HEK293 (cell line): ENCODE data around the gene HCFC1.

Experiments
- CTCF ChIA-PET: fragments of 350-600 bp; formaldehyde crosslinking; extraction: SDS; loops from one replicate; lab custom pipeline; 2021; ENCODE audit warnings: antibody characterized with exemption; lab: Yijun Ruan, JAX
- POLR2A ChIA-PET: fragments of 300-600 bp; formaldehyde crosslinking; extraction: SDS; loops from one replicate; lab custom pipeline; 2020; ENCODE audit warnings: antibody characterized with exemption, inconsistent platforms; lab: Yijun Ruan, JAX
- H3K27ac ChIP-seq: fragments of 200-500 bp; sonication (Bioruptor generic); 2 replicates; pipeline ENCODE4 v1.5.1; 2014; ENCODE audit warnings: low read depth, low read length, control low read depth, inconsistent platforms; ENCODE audit errors: extremely low read depth
- H3K36me3 ChIP-seq, 2 experiments: fragments of 200-500 bp in 1 of 2; sonication (Bioruptor generic) in 1 of 2; 1 replicate in 1 of 2; 2 replicates in 1 of 2; pipeline ENCODE4 v1.5.1; 2014 to 2017; ENCODE audit warnings: inconsistent platforms in 2 of 2, low read length in 2 of 2; ENCODE audit not compliant: control insufficient read depth in 2 of 2, insufficient read depth in 1 of 2
- H3K4me1 ChIP-seq: fragments of 200-500 bp; sonication (Bioruptor generic); 2 replicates; pipeline ENCODE4 v1.5.1; 2014; ENCODE audit warnings: mild to moderate bottlenecking, low read length, inconsistent platforms; ENCODE audit not compliant: control insufficient read depth, insufficient read depth
- H3K4me3 ChIP-seq: 2 replicates; pipeline ENCODE4 v1.5.1; 2011; ENCODE audit warnings: low read depth, mild to moderate bottlenecking, control low read depth, low read length, moderate library complexity
- H3K9me3 ChIP-seq: fragments of 200-500 bp; sonication (Bioruptor generic); 2 replicates; pipeline ENCODE4 v1.5.1; 2014; ENCODE audit warnings: low read depth, low read length, inconsistent platforms; ENCODE audit not compliant: control insufficient read depth, insufficient read depth
- GFI1B ChIP-seq: fragments of 450-650 bp; formaldehyde crosslinking; IDR thresholded peaks from 2 replicates; pipeline ENCODE4 v1.5.1; 2016; ENCODE audit warnings: missing biosample characterization, missing genetic modification characterization
- GLIS2 ChIP-seq: fragments of 450-650 bp; formaldehyde crosslinking; IDR thresholded peaks from 2 replicates; pipeline ENCODE4 v1.5.1; 2016; ENCODE audit warnings: missing biosample characterization, missing genetic modification characterization
- RBAK ChIP-seq: fragments of 450-650 bp; formaldehyde crosslinking; IDR thresholded peaks from 2 replicates; pipeline ENCODE4 v1.5.1; 2016; ENCODE audit warnings: missing biosample characterization, missing genetic modification characterization
- SETDB1 ChIP-seq: IDR thresholded peaks from one replicate; pipeline ENCODE4 v1.6.1; 2017; ENCODE audit warnings: mild to moderate bottlenecking, low read length, moderate library complexity, mixed read lengths; ENCODE audit not compliant: insufficient read length
- ZBTB20 ChIP-seq: fragments of 450-650 bp; formaldehyde crosslinking; IDR thresholded peaks from 2 replicates; pipeline ENCODE4 v1.5.1; 2016; ENCODE audit warnings: missing biosample characterization, missing genetic modification characterization
- ZNF140 ChIP-seq: fragments of 450-650 bp; formaldehyde crosslinking; IDR thresholded peaks from 2 replicates; pipeline ENCODE4 v1.5.1; 2016; ENCODE audit warnings: missing biosample characterization, missing genetic modification characterization
- ZNF146 ChIP-seq: fragments of 450-650 bp; formaldehyde crosslinking; IDR thresholded peaks from 2 replicates; pipeline ENCODE4 v1.5.1; 2016; ENCODE audit warnings: missing biosample characterization, missing genetic modification characterization
- ZNF174 ChIP-seq: fragments of 450-650 bp; formaldehyde crosslinking; IDR thresholded peaks from 2 replicates; pipeline ENCODE4 v1.5.0; 2017; ENCODE audit warnings: missing biosample characterization, mild to moderate bottlenecking, missing genetic modification characterization
- ZNF175 ChIP-seq: fragments of 450-650 bp; formaldehyde crosslinking; IDR thresholded peaks from 2 replicates; pipeline ENCODE4 v1.5.1; 2016; ENCODE audit warnings: missing biosample characterization, missing genetic modification characterization
- ZNF202 ChIP-seq: fragments of 450-650 bp; formaldehyde crosslinking; IDR thresholded peaks from 2 replicates; pipeline ENCODE4 v1.5.1; 2016; ENCODE audit warnings: missing biosample characterization, missing genetic modification characterization, borderline replicate concordance
- ZNF221 ChIP-seq: fragments of 450-650 bp; formaldehyde crosslinking; IDR thresholded peaks from 2 replicates; pipeline ENCODE4 v1.5.1; 2017; ENCODE audit warnings: missing biosample characterization, missing genetic modification characterization, borderline replicate concordance
- ZNF24 ChIP-seq: fragments of 450-650 bp; formaldehyde crosslinking; IDR thresholded peaks from 2 replicates; pipeline ENCODE4 v1.5.1; 2016; ENCODE audit warnings: missing biosample characterization, missing genetic modification characterization
- ZNF266 ChIP-seq: fragments of 450-650 bp; formaldehyde crosslinking; IDR thresholded peaks from 2 replicates; pipeline ENCODE4 v1.5.1; 2016; ENCODE audit warnings: missing biosample characterization, missing genetic modification characterization, low read depth
- ZNF48 ChIP-seq: fragments of 450-650 bp; formaldehyde crosslinking; IDR thresholded peaks from 2 replicates; pipeline ENCODE4 v1.5.1; 2016; ENCODE audit warnings: missing biosample characterization, missing genetic modification characterization
- ZNF670 ChIP-seq: fragments of 450-650 bp; formaldehyde crosslinking; IDR thresholded peaks from 2 replicates; pipeline ENCODE4 v1.5.1; 2016; ENCODE audit warnings: missing biosample characterization, missing genetic modification characterization, low read depth
- ZNF843 ChIP-seq: fragments of 450-650 bp; formaldehyde crosslinking; IDR thresholded peaks from 2 replicates; pipeline ENCODE4 v1.5.1; 2016; ENCODE audit warnings: missing biosample characterization, missing genetic modification characterization
- TF ChIP-seq, protein P1 (sequence below): fragments of 450-650 bp; formaldehyde crosslinking; IDR thresholded peaks from 2 replicates; pipeline ENCODE4 v1.5.1; 2016; ENCODE audit warnings: missing biosample characterization, missing genetic modification characterization
- TF ChIP-seq, protein P2 (sequence below): fragments of 450-650 bp; formaldehyde crosslinking; IDR thresholded peaks from 2 replicates; pipeline ENCODE4 v1.5.1; 2016; ENCODE audit warnings: missing biosample characterization, missing genetic modification characterization
- TF ChIP-seq, protein P3 (sequence below): fragments of 450-650 bp; formaldehyde crosslinking; IDR thresholded peaks from 2 replicates; pipeline ENCODE4 v1.5.1; 2016; ENCODE audit warnings: missing biosample characterization, missing genetic modification characterization, low read depth
- TF ChIP-seq, protein P4 (sequence below): fragments of 450-650 bp; formaldehyde crosslinking; IDR thresholded peaks from 2 replicates; pipeline ENCODE4 v1.5.1; 2016; ENCODE audit warnings: missing biosample characterization, missing genetic modification characterization
- TF ChIP-seq, protein P5 (sequence below): fragments of 450-650 bp; formaldehyde crosslinking; IDR thresholded peaks from 2 replicates; pipeline ENCODE4 v1.5.1; 2016; ENCODE audit warnings: missing biosample characterization, missing genetic modification characterization

HCFC1 gene

DNA sequence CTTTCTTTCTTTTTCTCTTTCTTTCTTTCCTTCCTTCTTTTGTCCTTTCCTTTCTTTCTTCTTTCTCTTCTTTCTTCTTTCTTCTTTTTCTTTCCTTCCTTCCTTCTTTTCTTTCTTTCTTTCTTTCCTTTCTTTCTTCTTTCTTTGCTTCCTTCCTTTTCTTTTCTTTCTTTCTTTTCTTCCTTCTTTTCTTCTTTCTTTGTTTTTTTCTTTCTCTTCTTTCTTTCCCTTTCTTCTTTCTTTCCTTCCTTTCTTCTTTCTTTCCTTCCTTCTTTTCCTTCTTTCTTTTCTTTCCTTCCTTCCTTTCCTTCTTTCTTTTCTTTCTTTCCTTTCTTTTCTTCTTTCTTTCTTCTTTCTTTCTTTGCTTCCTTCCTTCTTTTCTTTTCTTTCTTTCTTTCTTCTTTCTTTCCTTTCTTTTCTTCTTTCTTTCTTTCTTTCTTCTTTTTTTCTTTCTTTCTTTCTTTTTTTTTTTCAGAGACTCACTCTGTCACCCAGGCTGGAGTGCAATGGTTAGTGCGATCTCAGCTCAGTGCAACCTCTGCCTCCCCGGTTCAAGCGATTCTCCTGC, 19.5 kb upstream of the HCFC1 start (continued):
- TF ChIP-seq, protein P1, sequence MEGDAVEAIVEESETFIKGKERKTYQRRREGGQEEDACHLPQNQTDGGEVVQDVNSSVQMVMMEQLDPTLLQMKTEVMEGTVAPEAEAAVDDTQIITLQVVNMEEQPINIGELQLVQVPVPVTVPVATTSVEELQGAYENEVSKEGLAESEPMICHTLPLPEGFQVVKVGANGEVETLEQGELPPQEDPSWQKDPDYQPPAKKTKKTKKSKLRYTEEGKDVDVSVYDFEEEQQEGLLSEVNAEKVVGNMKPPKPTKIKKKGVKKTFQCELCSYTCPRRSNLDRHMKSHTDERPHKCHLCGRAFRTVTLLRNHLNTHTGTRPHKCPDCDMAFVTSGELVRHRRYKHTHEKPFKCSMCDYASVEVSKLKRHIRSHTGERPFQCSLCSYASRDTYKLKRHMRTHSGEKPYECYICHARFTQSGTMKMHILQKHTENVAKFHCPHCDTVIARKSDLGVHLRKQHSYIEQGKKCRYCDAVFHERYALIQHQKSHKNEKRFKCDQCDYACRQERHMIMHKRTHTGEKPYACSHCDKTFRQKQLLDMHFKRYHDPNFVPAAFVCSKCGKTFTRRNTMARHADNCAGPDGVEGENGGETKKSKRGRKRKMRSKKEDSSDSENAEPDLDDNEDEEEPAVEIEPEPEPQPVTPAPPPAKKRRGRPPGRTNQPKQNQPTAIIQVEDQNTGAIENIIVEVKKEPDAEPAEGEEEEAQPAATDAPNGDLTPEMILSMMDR (tag by site-specific recombination), result no peak

DNA sequence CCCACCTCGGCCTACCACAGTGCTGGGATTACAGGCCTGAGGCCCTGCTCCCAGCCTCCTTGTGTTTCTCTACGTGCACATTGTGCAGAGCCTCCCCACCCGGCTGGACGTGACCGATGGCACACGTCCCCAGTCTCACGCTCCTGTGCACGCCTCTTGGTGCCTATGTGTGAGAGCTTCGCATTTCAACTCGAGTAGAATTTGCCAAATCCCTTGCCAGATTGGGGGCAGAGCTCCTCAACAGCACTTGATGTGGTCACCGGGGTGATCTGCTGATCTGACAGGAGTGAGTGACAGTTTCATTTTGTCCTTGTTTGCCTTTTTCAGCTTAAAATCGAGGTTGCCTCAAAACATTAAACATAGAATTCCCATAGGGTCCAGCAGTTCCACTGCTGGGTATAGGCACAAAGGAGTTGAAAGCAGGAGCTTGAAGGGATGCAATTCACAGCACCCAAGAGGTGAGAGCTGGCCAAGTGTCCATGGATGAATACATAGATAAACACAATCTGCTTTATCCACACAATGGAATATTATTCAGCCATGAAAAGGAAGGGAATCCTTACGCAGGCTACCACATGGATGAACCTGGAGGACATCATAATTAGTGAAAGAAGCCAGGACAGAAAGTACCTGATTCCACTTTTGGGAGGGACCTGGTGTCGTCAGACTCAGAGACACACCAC, 18.5 kb upstream of the HCFC1 start:
- ChIA-PET POLR2A (no interaction called here), CTCF (no interaction called here)

DNA sequence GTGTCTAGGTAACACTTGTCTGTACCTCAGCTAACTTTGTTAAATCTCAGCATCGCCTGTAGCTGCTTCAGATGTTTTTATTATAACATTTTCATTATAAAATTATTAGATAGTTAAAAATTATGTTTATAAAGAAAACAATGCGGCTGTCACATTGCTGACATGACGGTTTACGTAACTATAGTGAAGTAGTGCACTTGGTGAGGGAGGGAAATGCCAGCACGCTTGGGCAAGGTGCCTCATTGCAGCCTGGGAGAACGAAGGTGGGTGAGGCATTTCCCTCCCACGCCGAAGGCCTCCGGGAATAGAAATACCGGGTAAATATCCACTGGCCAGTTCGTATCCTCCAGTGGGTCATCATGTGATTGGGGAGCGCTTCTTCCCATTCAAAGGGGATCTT, 16.9 kb upstream of the HCFC1 start:
- Histone ChIP-seq H3K9me3 (no peaks in the 10 kb centered on the region), H3K27ac (no peak overlapping the region), H3K4me3 (no peak overlapping the region), H3K36me3 (no peaks in the 10 kb centered on the region), H3K4me1 (no peaks in the 10 kb centered on the region)
- CTCF ChIA-PET, result no interaction called here
- POLR2A ChIA-PET, result no interaction called here
- TF ChIP-seq ZNF202 (tag by site-specific recombination) (no peak), ZNF175 (no peak), ZNF221 (tag by site-specific recombination) (no peak), ZNF670 (tag by site-specific recombination) (no peak), SETDB1 (no peak), ZNF24 (tag by site-specific recombination) (no peak), GLIS2 (tag by site-specific recombination) (no peak), ZNF266 (tag by site-specific recombination) (no peak), ZNF48 (tag by site-specific recombination) (no peak), GFI1B (no peak), ZNF174 (tag by site-specific recombination) (no peak), ZNF140 (tag by site-specific recombination) (no peak), ZNF146 (no peak)
- TF ChIP-seq, protein P1 (tag by site-specific recombination), result no peak
- TF ChIP-seq, protein P2, sequence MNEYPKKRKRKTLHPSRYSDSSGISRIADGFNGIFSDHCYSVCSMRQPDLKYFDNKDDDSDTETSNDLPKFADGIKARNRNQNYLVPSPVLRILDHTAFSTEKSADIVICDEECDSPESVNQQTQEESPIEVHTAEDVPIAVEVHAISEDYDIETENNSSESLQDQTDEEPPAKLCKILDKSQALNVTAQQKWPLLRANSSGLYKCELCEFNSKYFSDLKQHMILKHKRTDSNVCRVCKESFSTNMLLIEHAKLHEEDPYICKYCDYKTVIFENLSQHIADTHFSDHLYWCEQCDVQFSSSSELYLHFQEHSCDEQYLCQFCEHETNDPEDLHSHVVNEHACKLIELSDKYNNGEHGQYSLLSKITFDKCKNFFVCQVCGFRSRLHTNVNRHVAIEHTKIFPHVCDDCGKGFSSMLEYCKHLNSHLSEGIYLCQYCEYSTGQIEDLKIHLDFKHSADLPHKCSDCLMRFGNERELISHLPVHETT (tag by site-specific recombination), result no peak
- TF ChIP-seq, protein P3, sequence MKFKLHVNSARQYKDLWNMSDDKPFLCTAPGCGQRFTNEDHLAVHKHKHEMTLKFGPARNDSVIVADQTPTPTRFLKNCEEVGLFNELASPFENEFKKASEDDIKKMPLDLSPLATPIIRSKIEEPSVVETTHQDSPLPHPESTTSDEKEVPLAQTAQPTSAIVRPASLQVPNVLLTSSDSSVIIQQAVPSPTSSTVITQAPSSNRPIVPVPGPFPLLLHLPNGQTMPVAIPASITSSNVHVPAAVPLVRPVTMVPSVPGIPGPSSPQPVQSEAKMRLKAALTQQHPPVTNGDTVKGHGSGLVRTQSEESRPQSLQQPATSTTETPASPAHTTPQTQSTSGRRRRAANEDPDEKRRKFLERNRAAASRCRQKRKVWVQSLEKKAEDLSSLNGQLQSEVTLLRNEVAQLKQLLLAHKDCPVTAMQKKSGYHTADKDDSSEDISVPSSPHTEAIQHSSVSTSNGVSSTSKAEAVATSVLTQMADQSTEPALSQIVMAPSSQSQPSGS (tag by site-specific recombination), result no peak

More for the DNA sequence above, 18.5 kb upstream of the HCFC1 start:
- TF ChIP-seq, protein P4, sequence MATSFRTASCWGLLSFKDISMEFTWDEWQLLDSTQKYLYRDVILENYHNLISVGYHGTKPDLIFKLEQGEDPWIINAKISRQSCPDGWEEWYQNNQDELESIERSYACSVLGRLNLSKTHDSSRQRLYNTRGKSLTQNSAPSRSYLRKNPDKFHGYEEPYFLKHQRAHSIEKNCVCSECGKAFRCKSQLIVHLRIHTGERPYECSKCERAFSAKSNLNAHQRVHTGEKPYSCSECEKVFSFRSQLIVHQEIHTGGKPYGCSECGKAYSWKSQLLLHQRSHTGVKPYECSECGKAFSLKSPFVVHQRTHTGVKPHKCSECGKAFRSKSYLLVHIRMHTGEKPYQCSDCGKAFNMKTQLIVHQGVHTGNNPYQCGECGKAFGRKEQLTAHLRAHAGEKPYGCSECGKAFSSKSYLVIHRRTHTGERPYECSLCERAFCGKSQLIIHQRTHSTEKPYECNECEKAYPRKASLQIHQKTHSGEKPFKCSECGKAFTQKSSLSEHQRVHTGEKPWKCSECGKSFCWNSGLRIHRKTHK (tag by site-specific recombination), result no peak
- TF ChIP-seq, protein P5, sequence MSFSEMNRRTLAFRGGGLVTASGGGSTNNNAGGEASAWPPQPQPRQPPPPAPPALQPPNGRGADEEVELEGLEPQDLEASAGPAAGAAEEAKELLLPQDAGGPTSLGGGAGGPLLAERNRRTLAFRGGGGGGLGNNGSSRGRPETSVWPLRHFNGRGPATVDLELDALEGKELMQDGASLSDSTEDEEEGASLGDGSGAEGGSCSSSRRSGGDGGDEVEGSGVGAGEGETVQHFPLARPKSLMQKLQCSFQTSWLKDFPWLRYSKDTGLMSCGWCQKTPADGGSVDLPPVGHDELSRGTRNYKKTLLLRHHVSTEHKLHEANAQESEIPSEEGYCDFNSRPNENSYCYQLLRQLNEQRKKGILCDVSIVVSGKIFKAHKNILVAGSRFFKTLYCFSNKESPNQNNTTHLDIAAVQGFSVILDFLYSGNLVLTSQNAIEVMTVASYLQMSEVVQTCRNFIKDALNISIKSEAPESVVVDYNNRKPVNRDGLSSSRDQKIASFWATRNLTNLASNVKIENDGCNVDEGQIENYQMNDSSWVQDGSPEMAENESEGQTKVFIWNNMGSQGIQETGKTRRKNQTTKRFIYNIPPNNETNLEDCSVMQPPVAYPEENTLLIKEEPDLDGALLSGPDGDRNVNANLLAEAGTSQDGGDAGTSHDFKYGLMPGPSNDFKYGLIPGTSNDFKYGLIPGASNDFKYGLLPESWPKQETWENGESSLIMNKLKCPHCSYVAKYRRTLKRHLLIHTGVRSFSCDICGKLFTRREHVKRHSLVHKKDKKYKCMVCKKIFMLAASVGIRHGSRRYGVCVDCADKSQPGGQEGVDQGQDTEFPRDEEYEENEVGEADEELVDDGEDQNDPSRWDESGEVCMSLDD (tag by site-specific recombination), result no peak
- TF ChIP-seq ZNF843 (no peak), ZBTB20 (tag by site-specific recombination) (no peak), RBAK (tag by site-specific recombination) (no peak), ZNF146 (peak; percentile 98)
- H3K27ac ChIP-seq, result no peak overlapping the region
- H3K4me3 ChIP-seq, result no peak overlapping the region
- no peaks in the 10 kb centered on the region for H3K36me3 ChIP-seq
- H3K4me1 ChIP-seq, result no peaks in the 10 kb centered on the region
- H3K9me3 ChIP-seq, result no peaks in the 10 kb centered on the region
